Coronary artery (tissue), 2 donors: ENCODE data around the gene GCA.

Experiments
- DNase-seq: peaks from one replicate; pipeline ENCODE4 v3.0.0-alpha.2; 2017; ENCODE audit warnings: low spot score
- H3K27ac ChIP-seq, 2 donors: fragments of 200-600 bp; sonication (generic); one replicate each; pipeline ENCODE4 v1.5.1; 2016 to 2019
- H3K4me3 ChIP-seq: fragments of 200-600 bp; sonication (generic); 2 replicates; pipeline ENCODE4 v1.5.1; 2016; ENCODE audit warnings: mild to moderate bottlenecking, moderate library complexity
- CTCF ChIP-seq: fragments of 200-600 bp; sonication (generic); IDR thresholded peaks from one replicate; pipeline ENCODE4 v1.5.1; 2019; ENCODE audit warnings: antibody characterized with exemption

The GCA gene

GRCh38 chr2:162328424-162329157 lies 15.3 kb upstream of the GCA start:
- no peak for DNase-seq
- no peak overlapping the region for H3K27ac ChIP-seq
- no peak overlapping the region for H3K4me3 ChIP-seq
- no peak for TF ChIP-seq CTCF

GRCh38 chr2:162330881-162331280 lies 13.1 kb upstream of the GCA start:
- DNase-seq, result no peak
- Histone ChIP-seq H3K4me3 (no peak overlapping the region), H3K27ac (no peak overlapping the region)
- TF ChIP-seq CTCF, result no peak

GRCh38 chr2:162333968-162334367 lies 10.0 kb upstream of the GCA start:
- TF ChIP-seq CTCF, result no peak
- DNase-seq, result no peak
- Histone ChIP-seq H3K4me3 (no peak overlapping the region), H3K27ac (no peak overlapping the region)

- H3K27ac ChIP-seq, result no peak overlapping the region
- no peak for TF ChIP-seq CTCF
- no peak overlapping the region for H3K4me3 ChIP-seq
- no peak for DNase-seq
Measured at GRCh38 chr2:162337868-162338267, 6.1 kb upstream of the GCA start.

GRCh38 chr2:162340822-162341221 lies 3.1 kb upstream of the GCA start:
- no peak overlapping the region for H3K27ac ChIP-seq

GRCh38 chr2:162342321-162342720 lies 1.6 kb upstream of the GCA start:
- no peak for DNase-seq
- Histone ChIP-seq H3K27ac (no peak overlapping the region), H3K4me3 (no peak overlapping the region)
- TF ChIP-seq CTCF, result no peak

More at GRCh38 chr2:162340822-162341221, 3.1 kb upstream of the GCA start:
- no peak for TF ChIP-seq CTCF
- DNase-seq, result no peak
- no peak overlapping the region for H3K4me3 ChIP-seq

GRCh38 chr2:162342841-162343240 lies 1.1 kb upstream of the GCA start:
- TF ChIP-seq CTCF, result no peak
- no peak for DNase-seq
- Histone ChIP-seq H3K4me3 (no peak overlapping the region), H3K27ac (no peak overlapping the region)
